Glutamatergic neuron (in vitro differentiated cells): ENCODE results near the gene NAB2. TPM values are rescaled to one million over a fixed set of nuclear protein-coding genes. Genes with fewer than 3 reads are reported as not detected.

Source experiments
- DNase-seq: peaks from one replicate; pipeline ENCODE4 v3.0.0; 2022
- H3K27ac Mint-ChIP-seq: one replicate; pipeline ENCODE4 v1.8.0; 2020; ENCODE audit warnings: mild to moderate bottlenecking, mixed read lengths, inconsistent platforms; ENCODE audit not compliant: unreplicated experiment
- H3K27me3 Mint-ChIP-seq: one replicate; pipeline ENCODE4 v1.8.0; 2020; ENCODE audit warnings: mild to moderate bottlenecking, moderate library complexity, mixed read lengths, inconsistent platforms; ENCODE audit not compliant: unreplicated experiment
- H3K36me3 Mint-ChIP-seq: one replicate; pipeline ENCODE4 v1.8.0; 2020; ENCODE audit warnings: mild to moderate bottlenecking, mixed read lengths, inconsistent platforms; ENCODE audit not compliant: unreplicated experiment
- H3K4me1 Mint-ChIP-seq: one replicate; pipeline ENCODE4 v1.8.0; 2020; ENCODE audit warnings: mild to moderate bottlenecking, low read depth, mixed read lengths, inconsistent platforms; ENCODE audit not compliant: unreplicated experiment
- H3K4me3 Mint-ChIP-seq: one replicate; pipeline ENCODE4 v1.8.0; 2020; ENCODE audit warnings: mild to moderate bottlenecking, mixed read lengths, inconsistent platforms; ENCODE audit not compliant: unreplicated experiment
- H3K9me3 Mint-ChIP-seq: one replicate; pipeline ENCODE4 v1.8.0; 2020; ENCODE audit warnings: mild to moderate bottlenecking, moderate library complexity, mixed read lengths, inconsistent platforms; ENCODE audit not compliant: unreplicated experiment
- total RNA-seq: library from RNA; stranded (reverse); fragmentation: NEBNext Ultra II Directional; extraction: Animal tissue kit (Norgen Biotek cat#: 25700); gene quantifications from one replicate; pipeline ENCODE4 v1.2.1, GENCODE V29; 2021; ENCODE audit not compliant: unreplicated experiment
- TF ChIP-seq, protein P1 (sequence below): fragments of 200-600 bp; sonication (generic); IDR thresholded peaks from one replicate; pipeline ENCODE4 v1.5.0; 2021; ENCODE audit not compliant: partially characterized antibody, unreplicated experiment

NAB2 gene
- total RNA-seq, 1 donor from 2014 or later: 20.0 TPM

DNA sequence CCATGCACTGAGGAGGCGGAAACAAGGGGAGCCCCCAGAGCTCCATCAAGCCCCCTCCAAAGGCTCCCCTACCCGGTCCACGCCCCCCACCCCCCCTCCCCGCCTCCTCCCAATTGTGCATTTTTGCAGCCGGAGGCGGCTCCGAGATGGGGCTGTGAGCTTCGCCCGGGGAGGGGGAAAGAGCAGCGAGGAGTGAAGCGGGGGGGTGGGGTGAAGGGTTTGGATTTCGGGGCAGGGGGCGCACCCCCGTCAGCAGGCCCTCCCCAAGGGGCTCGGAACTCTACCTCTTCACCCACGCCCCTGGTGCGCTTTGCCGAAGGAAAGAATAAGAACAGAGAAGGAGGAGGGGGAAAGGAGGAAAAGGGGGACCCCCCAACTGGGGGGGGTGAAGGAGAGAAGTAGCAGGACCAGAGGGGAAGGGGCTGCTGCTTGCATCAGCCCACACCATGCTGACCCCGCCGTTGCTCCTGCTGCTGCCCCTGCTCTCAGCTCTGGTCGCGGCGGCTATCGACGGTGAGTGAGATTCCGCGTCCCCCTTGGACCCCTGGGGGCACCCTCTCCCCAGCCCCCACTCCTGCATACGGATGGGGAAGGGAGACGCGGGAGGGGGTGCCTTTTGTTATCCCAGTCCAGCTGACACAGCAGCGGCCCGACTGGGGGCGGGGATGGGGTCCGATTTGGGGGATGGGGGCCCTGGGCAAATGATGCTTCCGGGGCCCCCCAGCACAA, 39.8 kb downstream of the NAB2 start:
- Mint-ChIP-seq H3K9me3 (peaks cover 5% of the 10 kb centered on the region), H3K4me3 (peak overlapping the region; percentile 87), H3K27me3 (peaks cover 4% of the 10 kb centered on the region), H3K36me3 (no peaks in the 10 kb centered on the region), H3K4me1 (peaks cover 28% of the 10 kb centered on the region), H3K27ac (peak overlapping the region; percentile 38)
- DNase-seq: peak; percentile 64
- TF ChIP-seq, protein P1, sequence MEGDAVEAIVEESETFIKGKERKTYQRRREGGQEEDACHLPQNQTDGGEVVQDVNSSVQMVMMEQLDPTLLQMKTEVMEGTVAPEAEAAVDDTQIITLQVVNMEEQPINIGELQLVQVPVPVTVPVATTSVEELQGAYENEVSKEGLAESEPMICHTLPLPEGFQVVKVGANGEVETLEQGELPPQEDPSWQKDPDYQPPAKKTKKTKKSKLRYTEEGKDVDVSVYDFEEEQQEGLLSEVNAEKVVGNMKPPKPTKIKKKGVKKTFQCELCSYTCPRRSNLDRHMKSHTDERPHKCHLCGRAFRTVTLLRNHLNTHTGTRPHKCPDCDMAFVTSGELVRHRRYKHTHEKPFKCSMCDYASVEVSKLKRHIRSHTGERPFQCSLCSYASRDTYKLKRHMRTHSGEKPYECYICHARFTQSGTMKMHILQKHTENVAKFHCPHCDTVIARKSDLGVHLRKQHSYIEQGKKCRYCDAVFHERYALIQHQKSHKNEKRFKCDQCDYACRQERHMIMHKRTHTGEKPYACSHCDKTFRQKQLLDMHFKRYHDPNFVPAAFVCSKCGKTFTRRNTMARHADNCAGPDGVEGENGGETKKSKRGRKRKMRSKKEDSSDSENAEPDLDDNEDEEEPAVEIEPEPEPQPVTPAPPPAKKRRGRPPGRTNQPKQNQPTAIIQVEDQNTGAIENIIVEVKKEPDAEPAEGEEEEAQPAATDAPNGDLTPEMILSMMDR: no peak

DNA sequence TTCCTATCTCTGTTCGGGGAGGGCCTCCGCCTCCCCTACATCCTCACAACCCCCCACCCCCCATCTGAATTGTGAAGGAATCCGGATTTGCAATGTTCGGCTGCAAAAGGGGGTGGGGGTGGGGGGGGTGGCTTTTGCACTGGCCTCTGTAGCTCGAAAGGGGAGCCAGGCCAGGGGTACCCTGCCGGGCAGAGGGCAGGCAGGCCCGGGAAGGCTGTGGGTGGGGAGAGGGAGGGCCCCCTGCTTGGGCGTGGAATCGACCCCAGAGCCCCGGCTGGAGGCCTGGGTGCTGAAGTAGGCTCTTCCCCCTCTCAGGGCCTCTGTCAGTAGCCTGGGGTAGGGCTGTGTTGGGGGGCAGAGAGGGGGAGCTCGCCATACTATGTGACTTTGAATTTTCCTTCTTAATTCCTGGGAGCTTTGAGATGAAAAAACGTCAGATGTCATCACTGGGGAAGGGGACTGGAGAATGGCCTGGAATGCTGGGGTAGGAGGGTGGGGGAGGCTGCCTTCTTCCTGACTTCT, 40.5 kb downstream of the NAB2 start:
- Mint-ChIP-seq H3K4me3 (peak overlapping the region; percentile 84), H3K9me3 (peaks cover 5% of the 10 kb centered on the region), H3K27me3 (peaks cover 4% of the 10 kb centered on the region), H3K4me1 (peaks cover 27% of the 10 kb centered on the region), H3K36me3 (no peaks in the 10 kb centered on the region), H3K27ac (peak overlapping the region; percentile 44)
- TF ChIP-seq, protein P1: no peak
- DNase-seq: peak; percentile 53

DNA sequence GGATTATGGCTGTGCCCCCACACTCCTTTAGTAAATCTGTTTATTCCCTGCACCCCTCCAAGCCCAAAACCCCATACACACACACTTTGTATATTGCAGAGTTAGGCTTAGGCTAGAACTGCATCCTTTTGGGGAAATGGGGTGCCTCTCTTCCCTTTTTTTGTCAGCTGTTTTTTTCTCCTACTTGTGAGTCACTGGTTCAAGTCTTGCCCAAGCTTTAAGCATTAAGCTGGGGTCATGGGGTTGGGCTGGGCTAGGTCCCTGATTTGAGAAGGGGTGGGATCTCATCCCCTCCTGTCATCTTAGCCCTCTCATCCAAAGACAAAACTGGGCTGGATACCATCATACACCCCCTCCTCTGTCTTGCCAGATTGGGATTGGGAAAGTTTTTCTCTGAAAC, 41.0 kb downstream of the NAB2 start:
- H3K27me3 Mint-ChIP-seq: peaks cover 2% of the 10 kb centered on the region
- H3K9me3 Mint-ChIP-seq: peaks cover 5% of the 10 kb centered on the region
- no peaks in the 10 kb centered on the region for H3K36me3 Mint-ChIP-seq
- no peak for DNase-seq
- TF ChIP-seq, protein P1: no peak
- peaks cover 26% of the 10 kb centered on the region for H3K4me1 Mint-ChIP-seq
- H3K4me3 Mint-ChIP-seq: peak overlapping the region; percentile 84
- H3K27ac Mint-ChIP-seq: peak overlapping the region; percentile 44

DNA sequence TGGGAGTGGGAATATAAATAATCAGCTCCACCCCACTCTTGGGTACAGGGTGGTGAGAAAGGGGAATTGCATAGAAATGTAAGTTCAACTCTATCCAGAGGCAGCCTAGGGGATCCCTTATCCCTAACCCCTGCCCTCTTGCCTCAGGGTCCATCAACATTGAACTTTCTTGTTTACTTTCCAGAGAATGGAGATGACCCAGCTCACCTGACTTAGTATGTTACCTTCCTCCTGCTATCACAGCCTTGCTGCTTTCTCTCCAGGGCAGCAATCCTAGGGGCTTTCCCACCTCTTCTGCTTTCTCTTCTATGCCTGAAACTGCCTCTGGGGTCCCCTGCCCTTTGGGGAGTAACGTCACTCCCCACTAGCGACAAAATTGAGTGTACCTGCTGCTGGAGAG, 42.0 kb downstream of the NAB2 start:
- TF ChIP-seq, protein P1: no peak
- H3K27ac Mint-ChIP-seq: peak overlapping the region; percentile 11
- DNase-seq: no peak
- H3K4me3 Mint-ChIP-seq: peak overlapping the region; percentile 84
- peaks cover 5% of the 10 kb centered on the region for H3K9me3 Mint-ChIP-seq
- H3K27me3 Mint-ChIP-seq: peaks cover 2% of the 10 kb centered on the region
- H3K4me1 Mint-ChIP-seq: peaks cover 26% of the 10 kb centered on the region
- H3K36me3 Mint-ChIP-seq: no peaks in the 10 kb centered on the region
